Measurements from ENCODE around the gene OCRL.

- no peak for TF ChIP-seq CTCF (IDR thresholded peaks at IDR 0.05; ENCODE audit: insufficient read depth, low read depth, low read length)
- no peak for TF ChIP-seq EZH2 (IDR thresholded peaks at IDR 0.05; ENCODE audit: insufficient read depth, low read length)
These were observed 16.8 kb downstream of the OCRL start for GRCh38 chrX:129556806-129557315.
